ENCODE data around the gene MED27. TPM values are rescaled to one million over a fixed set of nuclear protein-coding genes. Genes with fewer than 3 reads are reported as not detected.

The MED27 gene
- total RNA-seq, 2 experiments from 2014 or later, result 32.5 TPM

GRCh38 chr9:131959887-131960286, 119.8 kb downstream of the MED27 start:
- H3K4me3 Mint-ChIP-seq, result no peak overlapping the region
- CTCF ChIA-PET, result no interaction called here
- H3K27me3 Mint-ChIP-seq, result no peaks in the 10 kb centered on the region
- POLR2A ChIA-PET, result no interaction called here
- no peaks in the 10 kb centered on the region for H3K9me3 Mint-ChIP-seq
- no peak for DNase-seq
- intact Hi-C loops (cut with micrococcal nuclease), result no loop called here
- no peaks in the 10 kb centered on the region for H3K4me1 Mint-ChIP-seq (ENCODE audit: low read depth)
- H3K27ac Mint-ChIP-seq, result no peak overlapping the region
- no peak for TF ChIP-seq CTCF (IDR thresholded peaks at IDR 0.05)
- peaks cover 3% of the 10 kb centered on the region for H3K36me3 Mint-ChIP-seq (ENCODE audit: low read depth)
- ATAC-seq, result no peak

GRCh38 chr9:131959056-131959455, 120.6 kb downstream of the MED27 start:
- ChIA-PET CTCF (no interaction called here), POLR2A (no interaction called here)
- no peaks in the 10 kb centered on the region for H3K4me1 Mint-ChIP-seq (ENCODE audit: low read depth)
- H3K27ac Mint-ChIP-seq, result no peak overlapping the region
- H3K4me3 Mint-ChIP-seq, result no peak overlapping the region
- ATAC-seq (no peak), DNase-seq (no peak)
- intact Hi-C loops (cut with micrococcal nuclease), result no loop called here
- H3K36me3 Mint-ChIP-seq (ENCODE audit: low read depth), result peaks cover 3% of the 10 kb centered on the region
- no peak for TF ChIP-seq CTCF (IDR thresholded peaks at IDR 0.05)
- no peaks in the 10 kb centered on the region for H3K27me3 Mint-ChIP-seq
- no peaks in the 10 kb centered on the region for H3K9me3 Mint-ChIP-seq

- intact Hi-C loops (cut with micrococcal nuclease), result no loop called here
- ATAC-seq (no peak), DNase-seq (no peak)
- H3K27ac Mint-ChIP-seq, result no peak overlapping the region
- no peak overlapping the region for H3K4me3 Mint-ChIP-seq
- no peak for TF ChIP-seq CTCF (IDR thresholded peaks at IDR 0.05)
- no peaks in the 10 kb centered on the region for H3K4me1 Mint-ChIP-seq (ENCODE audit: low read depth)
- ChIA-PET POLR2A (no interaction called here), CTCF (interaction anchor here (1.2 kb wide), 1 partner anchor 208 kb away, joined by 3 read pairs; the partner anchor contains the start of gene NTNG2)
- peaks cover 3% of the 10 kb centered on the region for H3K36me3 Mint-ChIP-seq (ENCODE audit: low read depth)
- no peaks in the 10 kb centered on the region for H3K27me3 Mint-ChIP-seq
- no peaks in the 10 kb centered on the region for H3K9me3 Mint-ChIP-seq
Observed at GRCh38 chr9:131954299-131954698, 125.4 kb downstream of the MED27 start.

- Mint-ChIP-seq H3K9me3 (no peaks in the 10 kb centered on the region), H3K27me3 (no peaks in the 10 kb centered on the region), H3K27ac (no peak overlapping the region), H3K4me3 (no peak overlapping the region), H3K4me1 (ENCODE audit: low read depth) (no peaks in the 10 kb centered on the region), H3K36me3 (ENCODE audit: low read depth) (peaks cover 3% of the 10 kb centered on the region)
- no peak for TF ChIP-seq CTCF (IDR thresholded peaks at IDR 0.05)
- ChIA-PET POLR2A (no interaction called here), CTCF (no interaction called here)
- ATAC-seq (no peak), DNase-seq (no peak)
- intact Hi-C loops (cut with micrococcal nuclease), result no loop called here
Observed at GRCh38 chr9:131951905-131952304, 127.8 kb downstream of the MED27 start.

GRCh38 chr9:131951155-131951554, 128.5 kb downstream of the MED27 start:
- Mint-ChIP-seq H3K4me3 (no peak overlapping the region), H3K36me3 (ENCODE audit: low read depth) (peaks cover 2% of the 10 kb centered on the region), H3K27ac (no peak overlapping the region), H3K9me3 (no peaks in the 10 kb centered on the region), H3K4me1 (ENCODE audit: low read depth) (no peaks in the 10 kb centered on the region), H3K27me3 (no peaks in the 10 kb centered on the region)
- intact Hi-C loops (cut with micrococcal nuclease), result no loop called here
- DNase-seq (no peak), ATAC-seq (no peak)
- CTCF ChIA-PET, result no interaction called here
- POLR2A ChIA-PET, result no interaction called here
- no peak for TF ChIP-seq CTCF (IDR thresholded peaks at IDR 0.05)
